GM19452 (cell line): Measurements from ENCODE around the gene PREX1.
"Not testable (repeated sequence)": the region's sequence is repeated elsewhere in the genome, so short reads cannot be mapped to it uniquely, and the experiment has no call there.

Experiments used
- ATAC-seq: cut with Tn5 transposase; IDR thresholded peaks from one replicate; pipeline ENCODE4 v1.9.1; 2021; ENCODE audit not compliant: unreplicated experiment

Gene PREX1

GRCh38 chr20:48827855-48828733 is at the start of gene PREX1:
Gene PREX1, minus strand, starts transcription at chr20:48827999. Its CDS starts 139 bp downstream, at chr20:48827860.
- peak; percentile 38 for ATAC-seq

GRCh38 chr20:48877304-48877703 is 49.5 kb upstream of the PREX1 start:
- ATAC-seq = no peak

- no peak for ATAC-seq
Observed at GRCh38 chr20:48875914-48876240, 48.1 kb upstream of the PREX1 start.

- no peak for ATAC-seq
Observed at GRCh38 chr20:48875233-48875913, 47.6 kb upstream of the PREX1 start.

- ATAC-seq = not testable (repeated sequence)
Observed at GRCh38 chr20:48869442-48869841, 41.6 kb upstream of the PREX1 start.

GRCh38 chr20:48866936-48867335 is 39.1 kb upstream of the PREX1 start:
- ATAC-seq = no peak

- no peak for ATAC-seq
Observed at GRCh38 chr20:48864738-48865318, 37.0 kb upstream of the PREX1 start.

- ATAC-seq = no peak
Observed at GRCh38 chr20:48864254-48864653, 36.5 kb upstream of the PREX1 start.

GRCh38 chr20:48862279-48862678 is 34.5 kb upstream of the PREX1 start:
- ATAC-seq = no peak

GRCh38 chr20:48861444-48861843 is 33.6 kb upstream of the PREX1 start:
- ATAC-seq = no peak

- ATAC-seq = no peak
Observed at GRCh38 chr20:48858075-48858790, 30.4 kb upstream of the PREX1 start.

- ATAC-seq = no peak
Observed at GRCh38 chr20:48856130-48856529, 28.3 kb upstream of the PREX1 start.

GRCh38 chr20:48855046-48855445 is 27.2 kb upstream of the PREX1 start:
- ATAC-seq = no peak

- ATAC-seq = no peak
Observed at GRCh38 chr20:48852609-48853008, 24.8 kb upstream of the PREX1 start.

GRCh38 chr20:48851579-48851978 is 23.8 kb upstream of the PREX1 start:
- ATAC-seq = no peak

- ATAC-seq = no peak
Observed at GRCh38 chr20:48850977-48851299, 23.1 kb upstream of the PREX1 start.

GRCh38 chr20:48850257-48850976 is 22.6 kb upstream of the PREX1 start:
- no peak for ATAC-seq

GRCh38 chr20:48849779-48850178 is 22.0 kb upstream of the PREX1 start:
- ATAC-seq = no peak

- ATAC-seq = no peak
Observed at GRCh38 chr20:48849299-48849698, 21.5 kb upstream of the PREX1 start.

- ATAC-seq = no peak
Observed at GRCh38 chr20:48847498-48848205, 19.9 kb upstream of the PREX1 start.
